OCI-LY3 (cell line): Measurements from ENCODE around the gene RPS10.

Experiments used
- H2AFZ ChIP-seq: fragments of 200-600, 300-600 bp; shearing (Covaris generic); 2 replicates; pipeline ENCODE4 v1.6.0; 2014; ENCODE audit warnings: antibody characterized with exemption, low read depth, low read length
- H3K27ac ChIP-seq: fragments of 200-600, 300-600 bp; sonication (generic); 2 replicates; pipeline ENCODE4 v1.5.1; 2014; ENCODE audit warnings: mild to moderate bottlenecking, low read length, moderate library complexity, mixed read lengths
- H3K27me3 ChIP-seq: fragments of 200-600, 300-600 bp; sonication (generic); 2 replicates; pipeline ENCODE4 v1.6.1; 2014; ENCODE audit warnings: low read depth, low read length, mixed read lengths
- H3K36me3 ChIP-seq: fragments of 200-600, 300-600 bp; sonication (generic); replicated peaks from 2 replicates; pipeline ENCODE3; 2014; ENCODE audit warnings: low read depth, low read length, mixed read lengths
- H3K4me1 ChIP-seq: fragments of 300-600, 200-600 bp; sonication (generic); 2 replicates; pipeline ENCODE4 v1.6.1; 2014; ENCODE audit warnings: low read length, mixed read lengths
- H3K4me2 ChIP-seq: fragments of 200-600, 300-600 bp; sonication (generic); 2 replicates; pipeline ENCODE4 v1.6.1; 2014; ENCODE audit warnings: low read length, mixed read lengths
- H3K4me3 ChIP-seq: fragments of 300-600, 200-600 bp; sonication (generic); 2 replicates; pipeline ENCODE4 v1.5.1; 2014; ENCODE audit warnings: antibody characterized with exemption, mild to moderate bottlenecking, low read length, moderate library complexity
- H3K79me2 ChIP-seq: fragments of 300-600, 200-600 bp; shearing (Covaris generic); 2 replicates; pipeline ENCODE4 v1.6.1; 2014; ENCODE audit warnings: mild to moderate bottlenecking, low read length, mixed read lengths
- H3K9ac ChIP-seq: fragments of 300-600, 200-600 bp; shearing (Covaris generic); 2 replicates; pipeline ENCODE4 v1.6.0; 2014; ENCODE audit warnings: mild to moderate bottlenecking, low read length, moderate library complexity
- H3K9me3 ChIP-seq: fragments of 200-600, 300-600 bp; shearing (Covaris generic); 2 replicates; pipeline ENCODE4 v1.6.1; 2014; ENCODE audit warnings: low read length, mixed read lengths; ENCODE audit not compliant: insufficient read depth
- H4K20me1 ChIP-seq: fragments of 200-600, 300-600 bp; sonication (generic); 2 replicates; pipeline ENCODE4 v1.6.1; 2016; ENCODE audit warnings: low read length, mixed read lengths; ENCODE audit not compliant: insufficient read depth
- CTCF ChIP-seq: fragments of 200-600, 300-600 bp; sonication (generic); IDR thresholded peaks from 2 replicates; pipeline ENCODE4 v1.5.1; 2014; ENCODE audit warnings: antibody characterized with exemption, low read length, low read depth
- EZH2phosphoT487 ChIP-seq: fragments of 200-600 bp; shearing (Covaris generic); IDR thresholded peaks from 2 replicates; pipeline ENCODE4 v1.6.1; 2018; ENCODE audit warnings: antibody characterized with exemption, mixed run types, low read depth

The RPS10 gene

GRCh38 chr6:34462010-34462409, 36.1 kb upstream of the RPS10 start:
- Histone ChIP-seq H3K4me3 (no peak overlapping the region), H3K27me3 (no peaks in the 10 kb centered on the region), H3K36me3 (no peaks in the 10 kb centered on the region), H3K27ac (no peak overlapping the region), H3K4me1 (no peaks in the 10 kb centered on the region), H3K9me3 (no peaks in the 10 kb centered on the region), H3K79me2 (no peaks in the 10 kb centered on the region), H3K9ac (no peak overlapping the region), H4K20me1 (no peaks in the 10 kb centered on the region), H2AFZ (no peak overlapping the region), H3K4me2 (no peak overlapping the region)
- no peak for TF ChIP-seq EZH2phosphoT487
- no peak for TF ChIP-seq CTCF

- H3K27me3 ChIP-seq = no peaks in the 10 kb centered on the region
- H3K27ac ChIP-seq = no peak overlapping the region
- H3K9me3 ChIP-seq = no peaks in the 10 kb centered on the region
These were observed 35.1 kb upstream of the RPS10 start for GRCh38 chr6:34460796-34461507.

GRCh38 chr6:34459899-34460593, 34.2 kb upstream of the RPS10 start:
- TF ChIP-seq CTCF (peak; percentile 78), EZH2phosphoT487 (no peak)
- Histone ChIP-seq H3K27me3 (no peaks in the 10 kb centered on the region), H3K4me2 (no peak overlapping the region), H3K79me2 (no peaks in the 10 kb centered on the region), H4K20me1 (no peaks in the 10 kb centered on the region), H3K4me3 (no peak overlapping the region), H3K27ac (no peak overlapping the region), H3K9ac (no peak overlapping the region), H3K36me3 (no peaks in the 10 kb centered on the region), H2AFZ (no peak overlapping the region), H3K4me1 (no peaks in the 10 kb centered on the region), H3K9me3 (no peaks in the 10 kb centered on the region)

More at GRCh38 chr6:34460796-34461507, 35.1 kb upstream of the RPS10 start:
- Histone ChIP-seq H3K36me3 (no peaks in the 10 kb centered on the region), H3K4me1 (no peaks in the 10 kb centered on the region), H3K9ac (no peak overlapping the region), H3K4me3 (no peak overlapping the region), H3K4me2 (no peak overlapping the region), H4K20me1 (no peaks in the 10 kb centered on the region), H2AFZ (no peak overlapping the region), H3K79me2 (no peaks in the 10 kb centered on the region)
- TF ChIP-seq CTCF (no peak), EZH2phosphoT487 (no peak)

GRCh38 chr6:34457742-34458735, 32.2 kb upstream of the RPS10 start:
- Histone ChIP-seq H3K36me3 (no peaks in the 10 kb centered on the region), H4K20me1 (no peaks in the 10 kb centered on the region), H3K79me2 (no peaks in the 10 kb centered on the region), H2AFZ (no peak overlapping the region), H3K4me1 (no peaks in the 10 kb centered on the region), H3K27me3 (no peaks in the 10 kb centered on the region), H3K27ac (no peak overlapping the region), H3K4me3 (no peak overlapping the region), H3K4me2 (no peak overlapping the region), H3K9ac (no peak overlapping the region), H3K9me3 (no peaks in the 10 kb centered on the region)
- TF ChIP-seq EZH2phosphoT487 = no peak
- TF ChIP-seq CTCF = no peak
